SU-DHL-6 (cell line): ENCODE results near the gene CHMP2B.

Experiments used
- H2AFZ ChIP-seq: fragments of 200-600 bp; sonication (generic); 2 replicates; pipeline ENCODE4 v1.6.1; 2014; ENCODE audit warnings: low read depth, mild to moderate bottlenecking, moderate library complexity, mixed read lengths, antibody characterized with exemption, low read length; ENCODE audit not compliant: severe bottlenecking
- H3F3A ChIP-seq: fragments of 200-600 bp; shearing (Covaris generic); 2 replicates; pipeline ENCODE4 v1.6.0; 2016; ENCODE audit warnings: antibody characterized with exemption, mild to moderate bottlenecking; ENCODE audit not compliant: insufficient read depth
- H3K27ac ChIP-seq: fragments of 200-600 bp; sonication (generic); 2 replicates; pipeline ENCODE4 v1.5.1; 2016; ENCODE audit warnings: low read depth, mild to moderate bottlenecking, low read length, moderate library complexity, mixed read lengths
- H3K27me3 ChIP-seq: fragments of 200-600 bp; sonication (generic), shearing (Covaris generic); 2 replicates; pipeline ENCODE4 v1.6.0; 2014; ENCODE audit warnings: mild to moderate bottlenecking, low read length
- H3K36me3 ChIP-seq: fragments of 200-600 bp; sonication (generic); 2 replicates; pipeline ENCODE4 v1.6.1; 2014; ENCODE audit warnings: mild to moderate bottlenecking, low read length, mixed read lengths
- H3K4me2 ChIP-seq: fragments of 300-600, 200-600 bp; shearing (Covaris generic), sonication (generic); 2 replicates; pipeline ENCODE4 v1.6.0; 2014; ENCODE audit warnings: low read length, low read depth, mild to moderate bottlenecking; ENCODE audit not compliant: poor library complexity, severe bottlenecking
- H3K4me3 ChIP-seq: fragments of 200-600 bp; sonication (generic); 2 replicates; pipeline ENCODE4 v1.5.1; 2014; ENCODE audit warnings: antibody characterized with exemption, low read length, mild to moderate bottlenecking, mixed read lengths; ENCODE audit not compliant: insufficient read depth, poor library complexity, severe bottlenecking
- H3K79me2 ChIP-seq: fragments of 200-600 bp; sonication (generic); 2 replicates; pipeline ENCODE4 v1.6.1; 2014; ENCODE audit warnings: mild to moderate bottlenecking, low read length, moderate library complexity; ENCODE audit not compliant: insufficient read depth
- H3K9ac ChIP-seq: fragments of 200-600 bp; sonication (generic); 2 replicates; pipeline ENCODE4 v1.7.0; 2014; ENCODE audit warnings: mild to moderate bottlenecking, low read length
- H3K9me2 ChIP-seq: fragments of 200-600 bp; sonication (generic); replicated peaks from 2 replicates; pipeline ENCODE4 v1.6.1; 2014; ENCODE audit warnings: low read length; ENCODE audit not compliant: insufficient read depth
- H3K9me3 ChIP-seq: fragments of 200-600 bp; sonication (generic); 2 replicates; pipeline ENCODE4 v1.6.1; 2014; ENCODE audit warnings: low read length, mixed read lengths; ENCODE audit not compliant: insufficient read depth
- H4K20me1 ChIP-seq: fragments of 200-600 bp; sonication (generic); 2 replicates; pipeline ENCODE4 v1.6.1; 2014; ENCODE audit warnings: low read depth, mild to moderate bottlenecking, antibody characterized with exemption, low read length, moderate library complexity, mixed read lengths
- CTCF ChIP-seq: fragments of 200-600 bp; sonication (generic); IDR thresholded peaks from one replicate; pipeline ENCODE4 v1.5.1; 2017; ENCODE audit warnings: antibody characterized with exemption, mild to moderate bottlenecking, low read length, moderate library complexity; ENCODE audit not compliant: insufficient read depth, poor library complexity, severe bottlenecking
- EZH2phosphoT487 ChIP-seq: fragments of 200-600 bp; sonication (generic), shearing (Covaris generic); conservative IDR thresholded peaks from 2 replicates; pipeline ENCODE4 v1.6.1; 2018; ENCODE audit warnings: mild to moderate bottlenecking, antibody characterized with exemption, low read length, moderate library complexity, mixed read lengths

The CHMP2B gene

GRCh38 chr3:87182023-87182422, 45.1 kb upstream of the CHMP2B start:
- Histone ChIP-seq H3K9ac (no peak overlapping the region), H3K27ac (no peak overlapping the region), H3K79me2 (no peaks in the 10 kb centered on the region), H3K9me3 (no peaks in the 10 kb centered on the region), H3K9me2 (no peaks in the 10 kb centered on the region), H3K36me3 (no peaks in the 10 kb centered on the region), H3K27me3 (no peaks in the 10 kb centered on the region), H4K20me1 (no peaks in the 10 kb centered on the region), H3K4me3 (no peak overlapping the region), H3K4me2 (no peak overlapping the region), H2AFZ (no peak overlapping the region), H3F3A (no peaks in the 10 kb centered on the region)
- TF ChIP-seq EZH2phosphoT487 (no peak), CTCF (no peak)

- H3K79me2 ChIP-seq, result no peaks in the 10 kb centered on the region
- H3K36me3 ChIP-seq, result no peaks in the 10 kb centered on the region
- no peak overlapping the region for H3K9ac ChIP-seq
- no peak overlapping the region for H3K4me2 ChIP-seq
- TF ChIP-seq EZH2phosphoT487, result no peak
- no peak for TF ChIP-seq CTCF
- H4K20me1 ChIP-seq, result no peaks in the 10 kb centered on the region
- no peak overlapping the region for H3K27ac ChIP-seq
- no peaks in the 10 kb centered on the region for H3K27me3 ChIP-seq
- H3F3A ChIP-seq, result no peaks in the 10 kb centered on the region
- H3K9me2 ChIP-seq, result no peaks in the 10 kb centered on the region
- no peak overlapping the region for H3K4me3 ChIP-seq
- no peak overlapping the region for H2AFZ ChIP-seq
- no peaks in the 10 kb centered on the region for H3K9me3 ChIP-seq
Measured at GRCh38 chr3:87186608-87187159, 40.4 kb upstream of the CHMP2B start.

- no peaks in the 10 kb centered on the region for H3K36me3 ChIP-seq
- no peaks in the 10 kb centered on the region; the same call in 1 of the 2 replicates for H3K27me3 ChIP-seq
- H3K27ac ChIP-seq, result no peak overlapping the region
- no peaks in the 10 kb centered on the region for H3K9me2 ChIP-seq
- no peaks in the 10 kb centered on the region for H3F3A ChIP-seq
- no peaks in the 10 kb centered on the region for H3K9me3 ChIP-seq
- TF ChIP-seq CTCF, result no peak
- TF ChIP-seq EZH2phosphoT487, result no peak
- H3K4me3 ChIP-seq, result no peak overlapping the region
- H4K20me1 ChIP-seq, result no peaks in the 10 kb centered on the region
- no peak overlapping the region for H3K4me2 ChIP-seq
- H3K79me2 ChIP-seq, result no peaks in the 10 kb centered on the region
- no peak overlapping the region for H2AFZ ChIP-seq
- H3K9ac ChIP-seq, result no peak overlapping the region
Measured at GRCh38 chr3:87191175-87191574, 35.9 kb upstream of the CHMP2B start.

GRCh38 chr3:87191641-87192040, 35.5 kb upstream of the CHMP2B start:
- Histone ChIP-seq H3K4me3 (no peak overlapping the region), H3K9ac (no peak overlapping the region), H3K27me3 (no peaks in the 10 kb centered on the region; the same call in 1 of the 2 replicates), H3K27ac (no peak overlapping the region), H2AFZ (no peak overlapping the region), H3F3A (no peaks in the 10 kb centered on the region), H3K4me2 (no peak overlapping the region), H3K9me3 (no peaks in the 10 kb centered on the region), H3K9me2 (no peaks in the 10 kb centered on the region), H4K20me1 (no peaks in the 10 kb centered on the region), H3K79me2 (no peaks in the 10 kb centered on the region), H3K36me3 (no peaks in the 10 kb centered on the region)
- TF ChIP-seq CTCF, result no peak
- no peak for TF ChIP-seq EZH2phosphoT487
